Erythroblast (primary cell): ENCODE data around the gene NAAA.

Source experiments
- GATA1 ChIP-seq: IDR thresholded peaks from 2 replicates; pipeline ENCODE4 v1.6.1; 2011; ENCODE audit warnings: low read depth, mild to moderate bottlenecking, control low read depth, low read length, moderate library complexity
- POLR2A ChIP-seq: IDR thresholded peaks from 2 replicates; pipeline ENCODE4 v1.6.1; 2011; ENCODE audit warnings: mild to moderate bottlenecking, low read length

DNA sequence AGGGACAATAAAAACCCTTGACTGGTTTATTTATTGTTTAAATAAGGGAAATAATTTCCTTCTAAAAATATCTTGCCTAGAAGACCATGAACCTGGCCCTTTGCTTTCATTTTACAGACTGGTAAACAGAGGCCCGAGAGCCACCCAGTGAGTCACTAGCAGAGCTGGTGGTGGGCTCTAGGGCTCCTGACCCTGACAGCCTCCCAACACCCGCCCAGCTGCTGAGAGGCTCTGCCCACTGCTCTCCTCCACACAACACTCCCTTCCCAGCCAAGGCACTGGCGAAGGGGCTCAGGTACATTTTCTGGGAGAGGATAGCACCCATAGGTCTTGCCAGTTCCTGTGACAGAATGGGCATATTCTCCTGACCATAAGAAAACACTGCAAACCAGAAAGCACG, 20.5 kb downstream of the NAAA start:
- TF ChIP-seq POLR2A = no peak
- no peak for TF ChIP-seq GATA1
